BJ (cell line): ENCODE results near the gene MYO9B. TPM values are rescaled to one million over a fixed set of nuclear protein-coding genes. Genes with fewer than 3 reads are reported as not detected.

Source experiments
- CTCF ChIA-PET: fragments of 350-600 bp; formaldehyde crosslinking; extraction: SDS; loops from one replicate; lab custom pipeline; 2021; ENCODE audit warnings: antibody characterized with exemption, inconsistent platforms; lab: Yijun Ruan, JAX
- POLR2A ChIA-PET: fragments of 300-600 bp; sonication (Branson Sonifier 250); formaldehyde crosslinking; extraction: SDS; loops from one replicate; lab custom pipeline; 2021; ENCODE audit warnings: antibody characterized with exemption; lab: Charles Lee
- DNase-seq: peaks from one replicate; pipeline ENCODE4 v3.0.0-alpha.2; 2011; ENCODE audit warnings: low read depth
- H3K27me3 ChIP-seq: 2 replicates; pipeline ENCODE4 v1.6.0; 2011; ENCODE audit warnings: low read length; ENCODE audit not compliant: control insufficient read depth, insufficient read depth
- H3K36me3 ChIP-seq: 2 replicates; pipeline ENCODE4 v1.5.1; 2011; ENCODE audit warnings: low read length; ENCODE audit not compliant: control insufficient read depth, insufficient read depth
- H3K4me3 ChIP-seq: 2 replicates; pipeline ENCODE4 v1.5.1; 2011; ENCODE audit warnings: low read depth, mild to moderate bottlenecking, control low read depth, low read length
- polyA plus RNA-seq: library from polyadenylated mRNA; depleted of rRNA; stranded (reverse); fragments of >200 nt; gene quantifications from 2 replicates; pipeline ENCODE4 v1.2.3, GENCODE V29; 2011
- TF ChIP-seq, protein P1 (sequence below): IDR thresholded peaks from 2 replicates; pipeline ENCODE4 v1.5.1; 2011; ENCODE audit warnings: low read depth, mild to moderate bottlenecking, control low read depth, inconsistent platforms, low read length, moderate library complexity; ENCODE audit not compliant: insufficient read depth

MYO9B gene
- polyA plus RNA-seq, 1 experiment, result 40.8 TPM

DNA sequence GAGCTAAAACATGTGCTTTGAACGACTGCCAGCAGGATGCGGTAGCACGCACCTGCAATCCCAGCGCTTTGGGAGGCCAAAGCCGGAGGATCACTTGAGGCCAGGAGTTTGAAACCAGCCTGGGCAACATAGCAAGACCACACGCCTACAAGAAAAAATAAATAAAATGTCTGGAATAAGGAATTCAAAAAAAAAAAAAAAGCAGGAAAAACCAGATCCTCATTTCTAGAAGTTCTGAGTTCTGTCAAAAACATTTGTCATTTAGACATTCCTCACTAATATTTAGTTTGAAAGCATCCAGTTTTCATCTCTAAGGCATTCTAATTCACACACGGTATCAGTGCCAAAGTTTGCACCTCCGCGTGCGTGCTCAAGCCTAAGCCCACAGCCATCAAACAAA lies 102.7 kb downstream of the MYO9B start:
- TF ChIP-seq, protein P1, sequence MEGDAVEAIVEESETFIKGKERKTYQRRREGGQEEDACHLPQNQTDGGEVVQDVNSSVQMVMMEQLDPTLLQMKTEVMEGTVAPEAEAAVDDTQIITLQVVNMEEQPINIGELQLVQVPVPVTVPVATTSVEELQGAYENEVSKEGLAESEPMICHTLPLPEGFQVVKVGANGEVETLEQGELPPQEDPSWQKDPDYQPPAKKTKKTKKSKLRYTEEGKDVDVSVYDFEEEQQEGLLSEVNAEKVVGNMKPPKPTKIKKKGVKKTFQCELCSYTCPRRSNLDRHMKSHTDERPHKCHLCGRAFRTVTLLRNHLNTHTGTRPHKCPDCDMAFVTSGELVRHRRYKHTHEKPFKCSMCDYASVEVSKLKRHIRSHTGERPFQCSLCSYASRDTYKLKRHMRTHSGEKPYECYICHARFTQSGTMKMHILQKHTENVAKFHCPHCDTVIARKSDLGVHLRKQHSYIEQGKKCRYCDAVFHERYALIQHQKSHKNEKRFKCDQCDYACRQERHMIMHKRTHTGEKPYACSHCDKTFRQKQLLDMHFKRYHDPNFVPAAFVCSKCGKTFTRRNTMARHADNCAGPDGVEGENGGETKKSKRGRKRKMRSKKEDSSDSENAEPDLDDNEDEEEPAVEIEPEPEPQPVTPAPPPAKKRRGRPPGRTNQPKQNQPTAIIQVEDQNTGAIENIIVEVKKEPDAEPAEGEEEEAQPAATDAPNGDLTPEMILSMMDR, result no peak
- CTCF ChIA-PET, result no interaction called here

GRCh38 chr19:17180997-17181702 lies 105.6 kb downstream of the MYO9B start:
- no peak for DNase-seq
- peaks cover 42% of the 10 kb centered on the region for H3K36me3 ChIP-seq
- ChIA-PET CTCF (no interaction called here), POLR2A (no interaction called here)
- no peak overlapping the region for H3K4me3 ChIP-seq
- no peaks in the 10 kb centered on the region for H3K27me3 ChIP-seq
- TF ChIP-seq, protein P1, result no peak

More for the DNA sequence above, 102.7 kb downstream of the MYO9B start:
- no peaks in the 10 kb centered on the region for H3K27me3 ChIP-seq
- no peak for DNase-seq
- POLR2A ChIA-PET, result no interaction called here
- H3K36me3 ChIP-seq, result peaks cover 30% of the 10 kb centered on the region
- no peak overlapping the region for H3K4me3 ChIP-seq

DNA sequence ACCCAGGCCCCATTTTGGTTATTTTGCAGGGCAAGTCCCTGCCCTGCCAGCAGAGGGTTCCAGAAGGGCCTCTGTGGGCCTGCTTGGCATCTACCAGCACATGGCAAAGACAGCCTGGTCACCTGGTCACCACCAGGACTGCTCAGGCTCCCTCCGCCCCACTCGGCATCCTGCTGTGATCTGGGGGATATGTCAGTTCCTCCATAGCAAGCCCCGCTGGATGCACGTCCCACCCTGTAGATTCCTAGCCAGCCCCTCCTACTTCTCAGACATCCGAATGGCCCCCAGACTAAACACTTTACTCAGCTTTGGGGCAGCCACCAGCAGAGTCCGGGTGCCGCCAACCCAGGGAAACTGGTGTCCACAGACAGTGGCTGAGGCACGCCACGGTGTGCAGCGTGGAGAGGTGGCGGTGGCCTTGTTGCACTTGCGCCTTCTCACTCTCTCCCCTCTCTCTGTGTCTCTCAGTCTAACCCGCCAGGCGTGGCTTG lies 107.7 kb downstream of the MYO9B start:
- no peak for DNase-seq
- ChIA-PET POLR2A (no interaction called here), CTCF (no interaction called here)
- TF ChIP-seq, protein P1, result no peak
- Histone ChIP-seq H3K36me3 (peaks cover 45% of the 10 kb centered on the region), H3K27me3 (no peaks in the 10 kb centered on the region), H3K4me3 (no peak overlapping the region)

DNA sequence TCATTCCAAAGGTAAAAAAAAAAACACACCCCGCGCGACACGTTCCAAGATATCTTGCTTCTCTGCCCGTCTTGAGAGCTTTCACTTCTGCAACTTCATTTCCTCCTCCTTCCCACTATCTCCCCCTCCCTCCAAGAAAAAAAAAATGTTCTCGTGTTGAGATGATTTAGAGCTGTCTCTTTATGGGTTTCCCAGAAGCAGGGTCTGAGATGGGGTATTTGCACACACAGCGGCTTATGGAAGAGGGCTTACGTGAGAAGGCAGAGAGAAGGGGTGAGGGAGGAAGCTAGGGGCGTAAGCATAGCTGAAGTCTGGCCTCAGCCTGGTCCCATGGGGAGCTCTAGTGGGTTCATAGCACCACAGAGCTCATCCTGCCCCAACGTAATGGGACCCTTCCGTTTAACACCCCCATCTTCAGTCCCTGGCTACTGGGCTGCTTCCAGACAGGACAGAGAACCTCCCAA lies 108.3 kb downstream of the MYO9B start:
- CTCF ChIA-PET, result interaction anchor here (0.7 kb wide), 1 partner anchor 100 kb away, joined by 3 read pairs; no protein-coding TSS in a partner anchor
- Histone ChIP-seq H3K36me3 (peaks cover 46% of the 10 kb centered on the region), H3K4me3 (no peak overlapping the region), H3K27me3 (no peaks in the 10 kb centered on the region)
- TF ChIP-seq, protein P1, result no peak
- DNase-seq, result no peak
- POLR2A ChIA-PET, result no interaction called here

DNA sequence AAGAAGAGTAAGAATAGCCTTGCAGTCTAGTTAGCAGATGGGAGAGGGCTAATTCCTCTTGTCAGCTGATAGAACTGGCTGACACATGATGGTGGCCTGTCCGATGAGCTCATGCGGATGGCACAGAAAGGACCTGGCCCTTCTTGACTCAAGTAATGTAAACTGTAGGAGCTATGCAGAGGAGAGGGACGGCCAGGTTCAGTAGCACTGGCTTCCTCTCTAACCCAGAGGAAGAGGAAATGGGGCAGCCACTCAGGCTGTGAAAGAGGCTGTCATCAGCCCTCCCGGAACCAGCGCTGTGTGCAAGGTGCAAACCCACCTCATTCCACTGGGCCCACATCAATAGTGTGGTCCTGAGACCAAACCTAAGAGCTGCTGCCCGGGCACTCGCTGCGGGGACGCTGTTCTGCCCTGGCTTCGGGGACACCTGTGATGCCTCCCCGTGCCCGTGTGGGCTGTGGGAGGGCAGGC lies 108.8 kb downstream of the MYO9B start:
- DNase-seq, result no peak
- ChIA-PET POLR2A (no interaction called here), CTCF (interaction anchor here (0.7 kb wide), 1 partner anchor 99 kb away, joined by 3 read pairs; no protein-coding TSS in a partner anchor)
- TF ChIP-seq, protein P1, result no peak
- H3K27me3 ChIP-seq, result no peaks in the 10 kb centered on the region
- H3K36me3 ChIP-seq, result peaks cover 48% of the 10 kb centered on the region
- no peak overlapping the region for H3K4me3 ChIP-seq
